ENCODE measurements around the gene RAB31. TPM values are rescaled to one million over a fixed set of nuclear protein-coding genes. Genes with fewer than 3 reads are reported as not detected.

The RAB31 gene
- total RNA-seq, 1 donor from 2014 or later, result 44.2 TPM

DNA sequence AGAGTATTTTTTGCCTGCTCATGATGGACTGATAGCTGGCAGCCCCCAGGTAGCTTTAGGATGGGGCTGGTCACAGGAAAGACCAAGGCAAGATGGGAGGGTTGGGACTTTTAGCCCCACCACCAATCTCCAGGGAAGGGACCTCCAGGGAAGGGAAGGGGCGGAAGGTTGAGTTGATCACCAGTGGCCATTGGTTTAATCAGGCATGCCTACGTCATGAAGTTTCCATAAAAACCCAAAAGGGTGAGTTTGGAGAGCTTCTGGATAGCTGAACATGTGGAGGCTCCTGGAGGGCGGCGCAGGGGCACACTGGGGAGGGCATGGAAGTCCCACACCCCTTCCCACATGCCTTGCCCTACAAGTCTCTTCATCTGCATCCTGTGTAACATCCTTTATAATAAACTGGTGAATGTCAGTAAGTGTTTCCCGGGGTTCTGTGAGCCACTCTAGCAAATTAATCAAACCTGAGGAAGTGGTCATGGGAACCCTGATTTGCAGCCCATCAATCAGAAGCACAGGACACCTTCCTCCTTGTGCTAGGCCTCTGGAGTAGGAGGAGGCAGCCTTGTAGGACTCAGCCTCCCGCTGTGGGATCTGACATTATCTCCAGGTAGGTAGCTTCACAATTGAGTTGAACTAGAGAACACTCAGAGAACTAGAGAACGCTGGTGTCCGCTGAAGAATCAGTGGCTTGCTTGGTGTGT, 30.3 kb downstream of the RAB31 start:
- TF ChIP-seq, protein P1, sequence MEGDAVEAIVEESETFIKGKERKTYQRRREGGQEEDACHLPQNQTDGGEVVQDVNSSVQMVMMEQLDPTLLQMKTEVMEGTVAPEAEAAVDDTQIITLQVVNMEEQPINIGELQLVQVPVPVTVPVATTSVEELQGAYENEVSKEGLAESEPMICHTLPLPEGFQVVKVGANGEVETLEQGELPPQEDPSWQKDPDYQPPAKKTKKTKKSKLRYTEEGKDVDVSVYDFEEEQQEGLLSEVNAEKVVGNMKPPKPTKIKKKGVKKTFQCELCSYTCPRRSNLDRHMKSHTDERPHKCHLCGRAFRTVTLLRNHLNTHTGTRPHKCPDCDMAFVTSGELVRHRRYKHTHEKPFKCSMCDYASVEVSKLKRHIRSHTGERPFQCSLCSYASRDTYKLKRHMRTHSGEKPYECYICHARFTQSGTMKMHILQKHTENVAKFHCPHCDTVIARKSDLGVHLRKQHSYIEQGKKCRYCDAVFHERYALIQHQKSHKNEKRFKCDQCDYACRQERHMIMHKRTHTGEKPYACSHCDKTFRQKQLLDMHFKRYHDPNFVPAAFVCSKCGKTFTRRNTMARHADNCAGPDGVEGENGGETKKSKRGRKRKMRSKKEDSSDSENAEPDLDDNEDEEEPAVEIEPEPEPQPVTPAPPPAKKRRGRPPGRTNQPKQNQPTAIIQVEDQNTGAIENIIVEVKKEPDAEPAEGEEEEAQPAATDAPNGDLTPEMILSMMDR (IDR thresholded peaks at IDR 0.05; ENCODE audit: insufficient read depth, low read length, poor library complexity, severe bottlenecking), result no peak
- no peak for DNase-seq (ENCODE audit: low read depth)
- Histone ChIP-seq H3K36me3 (ENCODE audit: control insufficient read depth, insufficient read depth, low read length) (no peaks in the 10 kb centered on the region), H3K4me3 (ENCODE audit: low read depth, low read length) (no peak overlapping the region), H3K27me3 (ENCODE audit: control insufficient read depth, insufficient read depth, low read length) (no peaks in the 10 kb centered on the region)

DNA sequence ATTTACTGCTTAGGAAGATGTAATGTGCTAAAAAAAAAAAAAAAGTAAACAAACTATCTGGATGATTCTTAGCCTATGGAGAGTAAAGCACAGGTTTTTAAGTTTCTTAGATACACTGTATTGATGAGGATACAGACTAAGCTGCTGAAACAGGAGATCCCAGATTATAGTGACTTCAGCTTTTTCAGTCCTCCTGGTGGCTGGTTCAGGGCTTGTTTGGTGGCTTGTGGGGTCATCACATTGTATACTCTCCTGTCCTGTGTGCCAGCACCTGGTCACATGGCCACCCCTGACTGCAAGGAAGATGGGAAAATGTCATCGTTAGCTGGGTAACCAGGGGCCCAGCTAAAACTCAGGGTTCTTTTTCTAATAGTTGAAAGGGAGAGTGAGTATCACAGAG, 31.4 kb downstream of the RAB31 start:
- no peaks in the 10 kb centered on the region for H3K36me3 ChIP-seq (ENCODE audit: control insufficient read depth, insufficient read depth, low read length)
- DNase-seq (ENCODE audit: low read depth), result no peak
- no peak overlapping the region for H3K4me3 ChIP-seq (ENCODE audit: low read depth, low read length)
- TF ChIP-seq, protein P1 (IDR thresholded peaks at IDR 0.05; ENCODE audit: insufficient read depth, low read length, poor library complexity, severe bottlenecking), result no peak
- no peaks in the 10 kb centered on the region for H3K27me3 ChIP-seq (ENCODE audit: control insufficient read depth, insufficient read depth, low read length)

DNA sequence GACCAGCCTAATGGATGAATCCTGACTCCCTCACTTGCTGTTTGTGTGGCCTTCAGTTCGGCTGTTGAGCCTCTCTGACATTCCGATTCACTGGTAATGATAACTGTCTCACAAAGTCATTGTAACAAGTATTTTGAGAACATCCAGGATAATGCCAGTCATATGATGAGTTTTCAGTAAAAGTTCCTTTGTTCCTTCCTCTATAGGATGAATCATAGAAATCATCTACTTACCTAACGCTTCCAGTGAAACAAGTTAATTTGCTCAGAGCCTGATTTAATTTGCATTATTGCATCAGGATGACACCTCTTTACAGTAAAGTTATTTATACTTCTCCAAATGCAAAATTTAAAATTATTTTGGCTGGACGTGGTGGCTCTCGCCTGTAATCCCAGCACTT, 32.0 kb downstream of the RAB31 start:
- H3K27me3 ChIP-seq (ENCODE audit: control insufficient read depth, insufficient read depth, low read length), result no peaks in the 10 kb centered on the region
- TF ChIP-seq, protein P1 (IDR thresholded peaks at IDR 0.05; ENCODE audit: insufficient read depth, low read length, poor library complexity, severe bottlenecking), result no peak
- H3K4me3 ChIP-seq (ENCODE audit: low read depth, low read length), result no peak overlapping the region
- no peaks in the 10 kb centered on the region for H3K36me3 ChIP-seq (ENCODE audit: control insufficient read depth, insufficient read depth, low read length)
- DNase-seq (ENCODE audit: low read depth), result no peak

DNA sequence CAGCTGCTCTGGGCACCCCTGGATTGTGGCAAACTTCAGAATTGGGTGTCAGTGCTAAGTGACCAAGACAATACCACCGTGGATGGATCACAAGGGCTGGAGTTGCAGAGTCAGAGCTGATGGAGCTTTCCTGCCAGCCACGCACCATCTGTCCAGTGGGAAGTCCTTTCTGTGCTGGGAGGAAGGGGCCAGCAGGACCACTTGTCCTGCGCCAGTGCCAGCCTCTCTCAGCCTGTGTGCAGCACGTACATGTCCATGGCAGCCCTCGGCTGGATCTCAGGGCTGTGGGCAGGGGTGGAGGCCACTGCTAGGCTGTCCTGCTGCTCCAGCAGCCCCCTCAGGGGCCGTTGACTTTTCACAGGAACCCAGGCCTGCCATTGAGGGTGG, 33.3 kb downstream of the RAB31 start:
- Histone ChIP-seq H3K4me3 (ENCODE audit: low read depth, low read length) (no peak overlapping the region), H3K27me3 (ENCODE audit: control insufficient read depth, insufficient read depth, low read length) (no peaks in the 10 kb centered on the region), H3K36me3 (ENCODE audit: control insufficient read depth, insufficient read depth, low read length) (no peaks in the 10 kb centered on the region)
- DNase-seq (ENCODE audit: low read depth), result no peak
- TF ChIP-seq, protein P1 (IDR thresholded peaks at IDR 0.05; ENCODE audit: insufficient read depth, low read length, poor library complexity, severe bottlenecking), result no peak

DNA sequence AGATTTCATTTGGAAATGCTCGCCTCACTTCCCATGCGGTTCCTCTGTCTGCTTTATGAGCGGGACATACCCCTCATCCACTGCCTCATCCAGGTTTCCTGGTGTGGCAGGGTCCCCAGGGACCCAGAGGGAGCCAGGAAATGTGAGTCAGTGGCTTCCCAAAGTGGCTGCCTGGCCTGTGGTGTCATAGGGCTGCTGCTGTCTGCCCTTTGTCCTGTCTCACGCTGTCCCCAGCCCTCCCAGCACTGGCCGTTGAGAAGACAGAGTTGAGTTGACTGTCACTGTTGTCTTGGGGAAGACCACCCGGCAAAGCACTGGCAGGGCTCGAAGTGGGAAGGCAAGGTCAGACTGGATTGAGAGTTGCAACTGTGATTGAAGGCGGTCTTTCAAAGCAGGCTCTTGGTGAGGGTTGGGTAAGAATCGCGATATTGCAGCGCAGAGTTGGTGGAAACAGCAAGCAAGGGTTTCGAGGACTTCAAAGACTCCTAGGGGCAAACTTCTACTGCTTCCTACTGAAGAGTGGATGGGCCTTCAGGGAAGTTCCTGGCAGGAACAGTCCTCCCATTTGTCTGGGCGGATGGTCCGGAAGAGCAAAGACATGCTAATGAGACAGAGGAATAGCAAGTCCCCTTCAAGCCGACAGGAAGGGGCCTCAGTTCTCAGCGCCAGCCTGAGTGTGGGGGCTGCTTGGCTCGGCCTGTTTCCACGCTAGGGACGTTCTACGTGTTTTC, 33.9 kb downstream of the RAB31 start:
- Histone ChIP-seq H3K4me3 (ENCODE audit: low read depth, low read length) (no peak overlapping the region), H3K27me3 (ENCODE audit: control insufficient read depth, insufficient read depth, low read length) (no peaks in the 10 kb centered on the region), H3K36me3 (ENCODE audit: control insufficient read depth, insufficient read depth, low read length) (no peaks in the 10 kb centered on the region)
- no peak for DNase-seq (ENCODE audit: low read depth)
- TF ChIP-seq, protein P1 (IDR thresholded peaks at IDR 0.05; ENCODE audit: insufficient read depth, low read length, poor library complexity, severe bottlenecking), result no peak
